Activated T-helper 1 cell treated with Interleukin-2 at 50 U/mL for 16 hours (primary cell): ENCODE results near the gene SPECC1.
"Not testable (repeated sequence)": the region's sequence is repeated elsewhere in the genome, so short reads cannot be mapped to it uniquely, and the experiment has no call there.

Experiments
- DNase-seq: peaks from one replicate; pipeline ENCODE4 v3.0.0-alpha.2; 2020; ENCODE audit warnings: low read depth

SPECC1 gene

DNA sequence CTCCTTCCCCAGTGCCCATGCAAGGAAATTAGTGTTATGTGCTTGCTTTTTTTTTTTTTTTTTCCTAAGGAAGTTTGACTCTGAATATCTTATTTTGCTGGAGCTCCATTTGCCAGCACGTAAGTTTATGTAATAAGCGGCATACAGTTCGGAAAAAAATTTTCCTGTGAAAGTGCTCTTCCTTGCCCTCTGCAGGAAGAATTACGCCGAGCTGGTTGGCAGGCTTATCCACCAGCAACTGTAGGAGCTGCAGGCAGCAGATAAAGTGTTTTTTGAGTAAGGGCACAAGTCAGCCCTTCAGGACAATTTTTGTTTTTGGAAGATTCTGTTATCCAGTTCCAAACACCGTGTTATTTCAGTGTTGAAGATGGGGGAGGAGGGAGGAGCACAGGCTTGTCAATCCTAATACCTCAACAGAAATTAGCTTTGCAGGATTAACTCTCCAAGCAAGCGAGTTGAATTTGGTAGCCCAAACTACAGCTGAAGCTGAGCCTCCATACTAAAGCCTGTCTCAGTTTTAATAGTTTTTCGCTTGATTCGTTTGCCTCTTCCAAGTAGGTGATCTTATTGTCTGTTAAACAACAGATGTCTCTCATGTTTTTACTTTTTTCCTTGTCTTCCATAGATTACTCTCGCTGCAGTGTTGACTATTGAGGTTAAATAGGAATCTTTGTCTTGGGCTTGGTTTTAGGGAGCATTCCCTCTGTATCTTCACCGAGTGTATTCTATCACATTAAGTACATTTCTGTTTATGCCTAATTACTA lies 1.1 kb downstream of the SPECC1 start:
- DNase-seq = no peak

DNA sequence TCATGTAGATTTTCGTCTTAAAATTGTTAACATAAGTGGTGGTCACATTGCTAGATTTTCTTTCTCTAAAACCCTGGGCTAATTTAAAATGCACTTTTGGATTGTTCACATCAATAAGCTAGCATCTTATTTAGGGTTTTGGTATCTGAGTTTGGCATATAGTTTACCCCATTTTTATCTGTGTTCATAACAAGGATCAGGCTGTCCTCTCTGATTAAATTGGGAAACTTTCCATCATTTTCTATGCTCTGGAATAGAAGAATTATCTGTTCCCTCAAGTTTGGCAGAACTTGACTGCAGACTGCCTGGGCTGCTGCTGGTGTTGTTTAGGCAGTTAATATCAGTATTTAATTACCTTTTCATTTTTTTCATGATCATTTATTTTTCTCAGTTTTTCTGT lies 1.8 kb downstream of the SPECC1 start:
- no peak for DNase-seq

DNA sequence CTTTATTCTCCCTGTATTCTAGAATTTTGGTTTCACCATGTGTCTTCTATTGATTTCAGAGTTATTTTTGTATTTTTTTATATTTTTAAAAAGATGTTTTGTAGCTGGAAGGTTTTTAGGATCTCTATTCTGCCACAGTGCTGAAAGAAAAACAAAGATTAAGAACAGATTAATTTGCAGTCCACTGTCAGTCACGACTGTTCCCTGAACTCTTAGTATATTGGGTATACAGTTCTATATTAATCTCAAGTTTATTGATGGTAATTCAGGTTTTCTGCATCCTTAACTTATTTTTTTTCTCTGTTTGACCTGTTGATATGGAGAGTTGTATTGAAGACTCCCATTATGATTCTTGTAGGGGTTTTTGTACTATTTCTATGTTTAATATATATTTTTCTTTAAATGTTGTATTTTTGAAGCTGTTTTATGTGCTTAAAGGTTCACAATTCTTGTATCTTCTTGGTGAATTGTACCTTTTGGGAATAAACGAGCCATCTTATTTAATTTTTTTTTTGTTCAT lies 2.9 kb downstream of the SPECC1 start:
- no peak for DNase-seq

DNA sequence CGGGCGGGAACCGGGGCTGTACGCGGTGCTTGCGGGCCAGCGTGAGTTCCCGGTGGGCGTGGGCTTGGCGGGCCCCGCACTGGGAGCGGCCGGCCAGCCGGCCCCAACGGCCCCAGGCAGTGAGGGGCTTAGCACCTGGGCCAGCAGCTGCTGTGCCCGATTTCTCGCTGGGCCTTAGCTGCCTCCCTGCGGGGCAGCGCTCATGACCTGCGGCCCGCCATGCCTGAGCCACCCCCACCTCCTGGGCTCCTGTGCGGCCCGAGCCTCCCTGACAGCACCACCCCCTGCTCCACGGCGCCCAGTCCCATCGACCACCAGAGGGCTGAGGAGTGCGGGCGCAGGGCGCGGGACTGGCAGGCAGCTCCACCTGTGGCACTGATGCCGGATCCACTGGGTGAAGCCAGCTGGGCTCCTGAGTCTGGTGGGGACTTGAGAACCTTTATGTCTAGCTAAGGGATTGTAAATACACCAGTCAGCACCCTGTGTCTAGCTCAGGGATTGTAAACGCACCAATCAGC lies 7.4 kb downstream of the SPECC1 start:
- not testable (repeated sequence) for DNase-seq

DNA sequence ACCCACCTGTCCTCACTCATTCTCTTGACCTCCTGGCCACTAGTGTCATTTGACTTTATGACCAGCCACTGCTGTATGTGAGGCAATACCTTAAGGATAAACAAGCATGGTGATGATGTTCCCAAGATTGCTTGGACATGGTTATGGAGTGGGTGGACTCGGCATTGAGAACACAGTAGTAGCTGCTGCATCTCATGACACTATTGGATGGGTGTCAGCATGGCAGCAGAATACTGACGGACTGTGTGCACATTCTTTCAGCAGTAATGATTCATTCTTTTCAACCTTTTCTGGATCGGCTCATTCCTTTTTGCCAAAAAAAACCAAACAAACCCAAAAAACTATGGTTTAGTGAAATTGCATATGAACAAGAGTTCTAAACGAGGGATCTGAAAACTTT lies 13.5 kb downstream of the SPECC1 start:
- no peak for DNase-seq

DNA sequence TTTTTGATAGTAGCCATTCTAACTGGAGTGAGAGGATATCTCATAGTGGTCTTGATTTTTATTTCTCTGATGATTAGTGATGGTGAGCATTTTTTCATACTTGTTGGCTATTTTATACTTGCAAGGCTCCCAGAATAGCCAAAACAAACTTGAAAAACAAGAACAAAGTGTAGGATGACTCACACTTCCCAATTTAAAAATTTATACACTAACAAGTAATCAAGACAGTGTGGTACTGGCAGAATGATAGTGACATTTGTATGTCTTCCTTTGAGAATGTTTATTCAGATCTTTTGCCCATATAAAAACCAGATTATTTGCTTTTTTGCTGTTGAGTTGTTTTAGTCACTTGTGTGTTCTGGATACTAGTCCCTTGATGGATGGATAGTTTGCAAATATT lies 17.8 kb downstream of the SPECC1 start:
- DNase-seq = no peak

DNA sequence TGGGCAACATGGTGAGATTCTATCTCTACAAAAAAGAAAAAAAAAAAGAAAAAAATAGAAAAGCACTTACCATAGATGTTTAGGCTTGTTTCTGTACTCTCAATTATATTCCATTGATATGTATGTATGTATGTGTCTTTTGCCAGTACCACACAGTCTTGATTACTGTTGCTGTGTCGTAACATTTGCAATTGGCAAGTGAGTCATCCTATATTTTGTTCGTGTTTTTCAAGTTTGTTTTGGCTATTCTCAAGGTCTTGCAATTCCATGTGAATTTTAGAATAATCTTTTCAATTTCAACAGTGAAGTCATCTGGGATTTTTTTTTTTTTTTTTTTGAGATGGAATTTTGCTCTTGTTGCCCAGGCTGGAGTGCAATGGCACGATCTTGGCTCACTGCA lies 19.3 kb downstream of the SPECC1 start:
- DNase-seq = no peak

DNA sequence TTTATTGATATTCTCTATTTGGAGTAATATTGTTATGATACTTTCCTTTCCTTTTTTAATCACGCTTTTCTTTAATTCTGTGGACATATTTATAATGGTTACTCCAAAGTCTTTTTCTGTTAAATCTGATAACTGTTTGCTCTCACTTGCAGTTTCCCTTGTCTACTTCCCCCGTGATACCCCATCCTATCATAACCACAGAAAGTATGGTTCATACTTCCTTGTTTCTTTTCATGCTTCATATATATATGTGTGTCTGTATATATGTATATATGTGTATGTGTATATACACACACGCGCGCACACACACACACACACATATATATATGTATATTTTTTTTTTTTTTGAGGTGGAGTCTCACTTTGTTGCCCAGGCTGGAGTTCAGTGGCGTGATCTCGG lies 23.5 kb downstream of the SPECC1 start:
- DNase-seq = no peak

DNA sequence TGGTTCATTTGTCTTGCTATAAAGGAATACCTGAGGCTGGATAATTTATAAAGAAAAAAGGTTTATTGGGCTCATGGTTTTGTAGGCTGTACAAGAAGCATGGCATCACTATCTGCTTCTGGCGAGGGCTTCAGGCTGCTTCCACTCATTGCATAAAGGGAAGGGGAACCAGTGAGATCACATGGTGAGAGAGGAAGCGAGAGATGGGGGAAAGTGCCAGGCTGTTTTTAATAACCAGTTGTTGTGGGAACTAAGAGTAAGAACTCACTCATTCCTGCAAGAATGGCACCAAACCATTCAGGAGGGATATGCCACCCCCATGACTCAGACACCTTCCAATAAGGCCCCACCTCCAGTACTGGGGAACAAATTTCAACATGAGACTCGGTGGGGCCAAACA lies 24.3 kb downstream of the SPECC1 start:
- no peak for DNase-seq

DNA sequence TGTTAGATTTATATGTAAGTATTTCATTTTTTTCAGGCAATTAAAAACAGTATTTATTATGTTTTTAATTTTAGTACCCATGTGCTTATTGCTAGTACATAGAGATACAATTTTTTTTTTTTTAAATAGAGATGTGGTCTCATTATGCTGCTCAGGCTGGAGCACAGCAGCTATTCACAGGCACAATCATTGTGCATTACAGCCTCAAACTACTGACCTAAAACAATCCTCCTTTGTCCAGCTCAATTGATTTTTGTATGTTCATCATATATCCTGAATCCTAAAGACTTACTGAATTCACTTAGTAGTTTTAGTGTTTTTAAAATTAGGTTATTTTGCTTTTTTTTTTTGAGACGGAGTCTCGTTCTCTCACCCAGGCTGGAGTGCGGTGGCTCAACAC lies 26.3 kb downstream of the SPECC1 start:
- no peak for DNase-seq

DNA sequence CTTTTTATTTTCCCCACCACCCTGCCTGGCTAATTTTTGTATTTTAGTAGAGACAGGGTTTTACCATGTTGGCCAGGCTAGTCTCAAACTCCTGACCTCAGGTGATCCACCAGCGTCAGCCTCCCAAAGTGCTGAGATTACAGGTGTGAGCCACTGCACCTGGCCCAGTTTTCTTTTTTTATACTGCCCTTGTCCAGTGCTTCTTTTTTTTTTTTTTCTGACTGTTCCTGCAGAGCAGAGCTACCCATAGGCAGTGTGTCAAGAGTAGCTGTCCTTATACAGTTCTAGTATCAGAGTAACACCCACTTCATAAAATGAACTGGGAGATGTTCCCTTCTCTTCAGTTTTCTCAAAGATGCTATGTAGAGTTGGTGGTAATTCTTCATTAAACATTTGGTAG lies 28.1 kb downstream of the SPECC1 start:
- not testable (repeated sequence) for DNase-seq

DNA sequence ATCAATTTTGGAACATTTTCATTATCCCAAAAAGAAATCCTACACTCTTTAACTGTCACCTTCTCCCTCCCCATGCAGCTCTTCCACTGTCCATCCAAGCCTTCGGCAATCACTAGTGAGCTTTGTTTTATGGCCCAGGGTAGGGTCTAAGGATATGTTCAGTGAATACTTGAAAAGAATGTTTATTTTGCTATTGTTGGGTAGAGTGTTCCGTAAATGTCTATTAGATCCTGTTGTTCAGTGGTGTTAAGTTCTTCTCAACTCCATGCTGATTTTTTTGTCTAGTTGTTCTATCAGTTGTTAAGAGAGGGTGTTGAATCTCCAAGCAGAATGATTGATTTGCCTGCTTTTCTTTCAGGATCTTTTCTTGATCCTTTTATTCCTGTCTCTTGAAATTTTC lies 29.9 kb downstream of the SPECC1 start:
- DNase-seq = no peak

DNA sequence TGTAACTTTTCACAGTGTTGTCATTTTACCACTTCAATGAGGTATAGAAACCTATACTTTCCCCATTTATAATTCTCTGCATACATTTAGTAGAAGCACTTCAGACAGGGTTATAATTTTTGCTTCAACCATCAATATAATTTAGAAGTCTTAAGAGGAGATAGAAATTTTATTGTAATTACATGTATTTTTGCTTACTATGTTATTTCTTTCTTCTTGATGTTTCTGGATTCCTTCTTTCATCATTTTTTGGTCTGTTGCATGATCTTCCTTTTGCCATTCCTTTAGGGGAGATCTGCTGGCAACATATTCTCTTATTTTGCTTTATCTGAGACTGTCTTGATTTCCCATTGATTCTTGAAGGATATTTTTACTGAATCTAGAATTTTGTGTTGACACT lies 31.1 kb downstream of the SPECC1 start:
- no peak for DNase-seq

DNA sequence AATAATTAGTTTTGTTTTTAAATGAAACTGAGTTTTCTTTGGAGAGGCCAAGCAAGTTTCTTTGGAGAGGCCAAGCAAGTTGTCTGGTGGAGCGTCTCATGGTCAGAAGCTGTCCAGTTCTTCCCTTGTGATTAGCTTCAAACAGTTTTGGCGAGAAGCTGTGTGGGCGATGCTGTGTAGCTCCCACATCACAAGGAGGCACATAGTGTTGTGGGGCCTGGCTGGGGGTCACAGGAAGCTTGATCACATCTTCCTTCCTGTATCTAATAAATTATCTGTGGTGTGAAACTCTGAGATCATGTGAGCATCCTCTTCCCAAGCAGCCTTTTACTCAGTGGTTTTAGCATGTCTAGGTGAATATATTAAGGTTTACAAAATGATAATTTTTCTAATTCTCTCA lies 33.9 kb downstream of the SPECC1 start:
- no peak for DNase-seq

DNA sequence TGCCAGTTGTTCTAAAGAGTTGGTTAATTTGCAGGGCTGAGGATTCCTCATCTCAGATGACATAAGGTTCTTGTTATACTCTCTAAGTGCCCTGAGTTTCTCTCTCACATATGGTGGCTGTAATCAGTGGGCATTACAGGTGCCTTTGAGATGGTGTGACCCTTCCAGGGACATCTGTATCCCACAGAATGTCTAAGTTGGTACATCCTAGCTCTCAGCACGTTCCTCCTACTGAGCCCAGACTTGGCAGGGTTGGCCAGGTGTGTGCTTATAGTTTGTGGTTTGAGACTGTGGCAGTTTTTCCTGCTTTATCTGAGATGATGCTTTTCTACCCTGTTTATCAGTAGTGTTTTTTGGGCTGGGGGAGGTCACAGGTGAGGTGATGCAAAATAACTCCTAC lies 36.3 kb downstream of the SPECC1 start:
- no peak for DNase-seq

DNA sequence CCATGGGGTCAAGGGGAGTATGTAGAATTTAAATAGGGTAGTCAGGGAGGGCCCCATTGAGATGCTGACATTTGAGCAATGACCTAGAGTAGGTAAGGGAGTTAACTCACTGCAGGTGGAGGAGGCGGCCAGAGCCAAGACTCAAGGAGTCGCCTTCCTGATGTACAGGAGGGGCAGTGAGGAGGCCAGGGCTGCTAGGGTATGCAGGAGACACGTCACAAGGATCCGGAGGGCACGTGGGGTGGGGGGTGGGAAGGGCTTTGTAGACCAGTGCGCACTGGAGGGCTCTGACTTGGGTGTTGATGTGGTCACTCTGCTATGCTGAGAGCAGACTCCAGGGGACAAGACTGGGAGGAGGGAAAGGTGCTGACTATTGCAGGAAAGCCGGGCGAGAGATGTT lies 37.5 kb downstream of the SPECC1 start:
- DNase-seq = no peak

DNA sequence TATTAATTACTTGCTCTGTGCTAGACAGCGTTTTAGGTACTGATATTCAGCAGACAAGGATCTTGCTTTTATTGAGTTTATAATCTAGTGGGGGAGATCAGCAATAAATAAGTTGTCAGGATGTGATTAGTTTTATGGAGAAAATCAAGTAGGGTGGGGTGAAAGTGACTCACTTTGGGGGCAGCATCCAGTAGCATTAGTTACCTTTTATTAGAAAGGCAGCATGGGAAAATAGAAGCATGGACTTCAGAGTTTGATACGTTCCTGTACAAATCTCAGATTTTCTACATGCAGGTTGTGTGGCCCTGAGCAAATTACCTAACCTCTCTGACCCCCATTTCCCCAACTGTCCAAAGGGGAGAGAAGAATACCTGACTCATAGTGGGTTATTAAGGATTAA lies 42.5 kb downstream of the SPECC1 start:
- no peak for DNase-seq

DNA sequence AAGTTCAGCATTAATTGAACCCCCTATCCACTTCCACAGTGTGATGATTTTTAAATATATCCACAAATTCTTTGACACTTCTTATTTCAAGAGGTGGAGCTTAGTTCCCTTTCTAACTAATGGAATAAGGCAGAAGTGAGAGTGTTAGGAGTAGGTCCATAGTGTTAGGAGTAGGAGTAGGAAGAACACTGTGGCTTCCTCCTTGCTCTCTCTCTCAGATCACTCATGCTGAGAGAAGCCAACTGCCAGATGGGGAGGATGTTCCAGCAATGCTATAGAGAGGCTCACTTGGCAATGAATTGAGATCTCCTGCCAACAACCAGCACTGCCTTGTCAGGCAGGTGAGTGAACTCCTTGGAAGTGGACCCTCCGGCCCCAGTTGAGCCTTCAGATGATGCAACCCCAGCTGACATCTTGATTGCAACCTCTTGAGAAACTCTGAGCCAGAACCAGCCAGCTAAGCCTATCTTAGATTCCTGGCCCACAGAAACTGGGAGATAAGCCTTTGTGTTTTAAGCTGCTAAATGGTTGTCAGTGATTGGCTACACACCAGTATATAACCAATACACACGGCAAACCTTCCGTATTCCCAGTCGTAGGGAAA lies 44.3 kb downstream of the SPECC1 start:
- DNase-seq = no peak

DNA sequence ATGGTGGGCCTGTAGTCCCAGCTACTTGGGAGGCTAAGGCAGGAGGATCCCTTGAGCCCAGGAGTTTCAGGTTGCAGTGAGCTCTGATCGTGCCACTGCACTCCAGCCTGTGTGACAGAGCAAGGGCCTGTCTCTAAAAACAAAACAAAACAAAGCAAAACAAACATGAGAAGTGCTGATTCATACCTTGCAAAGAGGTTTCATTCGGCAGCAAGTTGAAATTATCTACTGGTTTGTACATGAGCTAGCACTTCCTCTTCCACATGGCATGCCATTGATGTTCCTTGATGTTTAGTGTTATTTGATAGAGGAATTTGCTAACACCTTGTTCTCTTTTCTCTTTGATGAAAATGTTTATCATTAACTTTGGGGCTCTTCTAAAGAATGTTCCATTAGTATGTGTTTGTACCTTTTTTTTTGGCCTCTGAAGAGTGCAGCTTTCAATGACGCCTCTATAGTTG lies 50.6 kb downstream of the SPECC1 start:
- DNase-seq = no peak

DNA sequence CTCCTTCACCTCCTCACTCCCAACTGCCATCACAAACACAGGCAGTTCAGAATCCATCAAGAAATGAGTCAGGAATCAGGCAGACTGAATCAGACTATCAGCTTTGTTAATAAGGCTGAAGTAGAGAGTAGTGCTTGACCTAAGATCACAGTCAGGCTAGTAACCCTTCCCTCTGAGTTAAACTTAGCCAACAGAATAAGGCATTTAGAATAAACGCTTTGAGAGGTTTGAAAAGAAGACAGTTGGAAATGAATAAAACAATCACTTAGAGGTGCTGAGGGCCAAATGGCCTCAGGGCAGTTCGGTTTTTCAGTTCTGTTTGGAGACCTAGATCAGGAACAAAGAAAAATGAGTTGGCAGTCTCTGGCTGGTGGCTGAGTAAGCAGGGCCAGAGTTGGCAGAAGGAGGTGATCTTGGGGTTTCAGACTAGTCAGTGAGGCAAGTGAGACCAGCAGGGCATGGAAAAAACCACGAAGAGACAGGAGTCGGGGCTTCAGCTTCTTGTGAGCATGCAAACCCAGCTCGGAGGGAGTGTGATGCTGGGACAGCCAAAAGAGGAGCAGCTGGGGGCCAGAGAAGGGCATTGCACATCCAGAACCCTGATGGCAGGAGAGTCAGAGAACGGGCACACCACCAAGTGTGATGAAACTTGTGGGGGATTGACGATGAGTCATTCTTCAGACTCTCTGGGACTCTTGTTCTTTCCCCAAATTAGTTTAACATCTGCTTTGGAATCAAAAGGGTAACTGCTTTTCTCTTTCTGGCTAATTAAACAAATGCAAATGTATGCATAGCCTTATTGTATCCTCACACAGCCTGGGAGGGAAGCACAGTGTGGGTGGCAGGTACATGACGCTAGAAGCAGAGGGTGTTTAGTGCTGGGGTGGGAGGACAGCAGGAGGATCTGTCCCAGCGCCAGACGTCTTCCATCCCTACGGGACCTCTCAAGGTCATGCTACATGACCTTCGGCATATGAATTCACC lies 54.8 kb downstream of the SPECC1 start:
- no peak for DNase-seq

DNA sequence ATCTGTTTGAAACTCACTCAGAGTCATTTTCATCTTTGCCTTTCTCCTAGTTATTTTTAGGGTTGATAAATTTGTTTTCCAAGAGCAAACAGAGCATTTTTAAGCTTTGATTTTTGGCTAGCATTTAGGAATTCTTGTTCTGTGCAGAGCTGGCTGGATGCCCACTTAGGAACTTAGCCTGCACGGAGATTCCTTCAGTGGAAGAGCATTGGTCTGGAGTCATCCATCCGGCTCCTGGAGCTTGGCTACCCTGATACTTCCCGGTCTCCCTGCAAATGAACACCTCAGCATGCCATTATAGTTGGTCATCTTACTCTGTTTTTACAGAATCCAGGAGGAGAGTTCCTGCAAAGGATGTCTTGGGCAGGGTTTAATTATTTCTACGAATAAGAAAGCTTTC lies 57.1 kb downstream of the SPECC1 start:
- DNase-seq = no peak

DNA sequence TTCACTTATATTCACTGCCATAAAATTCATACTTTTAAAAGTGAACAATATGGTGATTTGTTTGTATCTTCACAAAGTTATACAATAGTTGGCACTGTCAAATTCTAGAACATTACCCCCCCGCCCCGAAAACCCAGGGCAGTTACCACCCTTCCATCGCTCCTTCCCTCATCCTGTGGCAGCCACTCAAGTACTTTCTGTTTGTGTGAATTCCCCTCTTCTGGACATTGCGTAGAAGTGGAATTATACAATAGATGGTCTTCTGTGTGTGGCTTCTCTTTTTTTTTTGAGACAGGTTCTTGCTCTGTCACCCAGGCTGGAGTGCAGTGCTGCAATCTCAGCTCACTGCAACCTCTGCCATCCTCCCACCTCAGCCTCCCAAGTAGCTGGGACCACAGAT lies 58.6 kb downstream of the SPECC1 start:
- DNase-seq = no peak
